ENCODE data around the gene LGALS7B. TPM values are rescaled to one million over a fixed set of nuclear protein-coding genes. Genes with fewer than 3 reads are reported as not detected.
A peak's percentile ranks its signal among the peaks of the same experiment; 100 is the strongest.
"Not testable (repeated sequence)": the region's sequence is repeated elsewhere in the genome, so short reads cannot be mapped to it uniquely, and the experiment has no call there.

LGALS7B gene
- total and polyA plus RNA-seq, 10 donors, result 1.1 to 167 (median 33.5) TPM; not detected in 3

- intact Hi-C loops (cut with DNase I; ENCODE audit: low total_unique reads), result no loop called here
- H3K4me3 ChIP-seq, result no peak overlapping the region
- DNase-seq, result no peak
- WGBS, 5 donors, result 85 to 94% (median 91%) methylated on average over 5 to 6 of the region's 6 CpGs
- no peaks in the 10 kb centered on the region for H3K27me3 ChIP-seq (replicated peaks in 1 of 7)
- peak overlapping the region in 1 of 8 donors; percentile 29 for H3K27ac ChIP-seq
- H3K36me3 ChIP-seq, result peaks cover 8 to 49% (median 36%) of the 10 kb centered on the region in 6 donors
- H3K4me1 ChIP-seq, result peaks cover 0 to under 1% (median 0%) of the 10 kb centered on the region in 6 donors
- H3K9me3 ChIP-seq, result no peaks in the 10 kb centered on the region
- TF ChIP-seq CTCF (IDR thresholded peaks at IDR 0.05 in 8 of 11, conservative IDR thresholded peaks at IDR 0.05 in 3 of 11) (no peak), POLR2A (IDR thresholded peaks at IDR 0.05) (no peak), POLR2AphosphoS5 (IDR thresholded peaks at IDR 0.05) (no peak)
Observed at GRCh38 chr19:38813323-38813722, 24.3 kb downstream of the LGALS7B start.

- H3K9me3 ChIP-seq; H3K27me3 ChIP-seq (replicated peaks in 1 of 7); intact Hi-C loops (cut with DNase I; ENCODE audit: low total_unique reads); H3K4me1 ChIP-seq; H3K27ac ChIP-seq; H3K4me3 ChIP-seq; DNase-seq: not testable (repeated sequence)
- peaks cover 8 to 56% (median 37%) of the 10 kb centered on the region in 6 donors for H3K36me3 ChIP-seq
- WGBS, 5 donors, result 81 to 88% (median 87%) methylated on average over 2 of the region's 2 CpGs
Observed at GRCh38 chr19:38813932-38814331, 24.9 kb downstream of the LGALS7B start.

GRCh38 chr19:38815059-38816001 is 26.3 kb downstream of the LGALS7B start:
- H3K27ac ChIP-seq, result no peak overlapping the region
- intact Hi-C loops (cut with DNase I; ENCODE audit: low total_unique reads), result no loop called here
- no peaks in the 10 kb centered on the region for H3K27me3 ChIP-seq (replicated peaks in 1 of 7)
- peaks cover 8 to 67% (median 43%) of the 10 kb centered on the region in 6 donors for H3K36me3 ChIP-seq
- peak; percentile 67 for DNase-seq
- WGBS, 5 donors, result 84 to 94% (median 93%) methylated on average over 31 to 34 of the region's 34 CpGs
- H3K4me1 ChIP-seq, result peaks cover 0 to 13% (median 7%) of the 10 kb centered on the region in 6 donors
- peak in 2 of 3 donors; percentile 35 to 64 for TF ChIP-seq POLR2AphosphoS5 (IDR thresholded peaks at IDR 0.05)
- TF ChIP-seq POLR2A (IDR thresholded peaks at IDR 0.05), result no peak
- H3K4me3 ChIP-seq, result no peak overlapping the region
- no peaks in the 10 kb centered on the region for H3K9me3 ChIP-seq

- Histone ChIP-seq H3K27me3 (replicated peaks in 1 of 7) (no peaks in the 10 kb centered on the region), H3K27ac (no peak overlapping the region), H3K4me3 (no peak overlapping the region), H3K4me1 (peaks cover 0 to 22% (median 7%) of the 10 kb centered on the region in 6 donors), H3K36me3 (peaks cover 8 to 76% (median 45%) of the 10 kb centered on the region in 6 donors), H3K9me3 (no peaks in the 10 kb centered on the region)
- intact Hi-C loops (cut with DNase I; ENCODE audit: low total_unique reads), result no loop called here
- no peak for TF ChIP-seq CTCF (IDR thresholded peaks at IDR 0.05 in 8 of 11, conservative IDR thresholded peaks at IDR 0.05 in 3 of 11)
- TF ChIP-seq POLR2A (IDR thresholded peaks at IDR 0.05), result no peak
- TF ChIP-seq POLR2AphosphoS5 (IDR thresholded peaks at IDR 0.05), result peak in 1 of 3 donors; percentile 54
- 89 to 96% (median 94%) methylated on average over 11 to 18 of the region's 18 CpGs for WGBS, 5 donors
- peak; percentile 58 for DNase-seq
Observed at GRCh38 chr19:38816131-38816750, 27.2 kb downstream of the LGALS7B start.

GRCh38 chr19:38817081-38817480 is 28.1 kb downstream of the LGALS7B start:
- DNase-seq, result peak; percentile 58
- Histone ChIP-seq H3K27me3 (replicated peaks in 1 of 7) (no peaks in the 10 kb centered on the region), H3K4me1 (peaks cover 0 to 29% (median 7%) of the 10 kb centered on the region in 6 donors), H3K36me3 (peaks cover 8 to 84% (median 48%) of the 10 kb centered on the region in 6 donors), H3K27ac (peak overlapping the region in 1 of 8 donors; percentile 17), H3K4me3 (no peak overlapping the region), H3K9me3 (no peaks in the 10 kb centered on the region)
- TF ChIP-seq POLR2AphosphoS5 (IDR thresholded peaks at IDR 0.05) (peak in 1 of 3 donors; percentile 69), POLR2A (IDR thresholded peaks at IDR 0.05) (no peak), CTCF (IDR thresholded peaks at IDR 0.05 in 8 of 11, conservative IDR thresholded peaks at IDR 0.05 in 3 of 11) (no peak)
- whole genome bisulfite sequencing, 5 donors, result 92 to 98% (median 94%) methylated on average over 7 to 15 of the region's 15 CpGs
- intact Hi-C loops (cut with DNase I; ENCODE audit: low total_unique reads), result no loop called here

Measured in spleen (tissue), 11 donors.